ENCODE results near the gene ADIPOR2. TPM values are rescaled to one million over a fixed set of nuclear protein-coding genes. Genes with fewer than 3 reads are reported as not detected.
A peak's percentile ranks its signal among the peaks of the same experiment; 100 is the strongest.

The ADIPOR2 gene
- total and polyA plus RNA-seq, 12 donors: 18.5 to 47.7 (median 41.6) TPM

- Histone ChIP-seq H3K27ac (no peak overlapping the region), H3K4me3 (no peak overlapping the region), H3K4me1 (peaks cover 3 to 39% (median 21%) of the 10 kb centered on the region in 9 donors), H3K9me3 (no peaks in the 10 kb centered on the region), H3K36me3 (peaks cover 0 to 10% (median 0%) of the 10 kb centered on the region in 9 donors), H3K27me3 (peaks cover 0 to 4% (median 0%) of the 10 kb centered on the region in 7 donors)
- DNase-seq (peak; percentile 84), ATAC-seq (peak; percentile 39 to 86 (median 78))
- intact Hi-C loops (cut with DNase I): loop anchor here in 3 of 10 donors (5.0 to 10.0 kb wide), 3 partner anchors 288 to 293 kb away; no protein-coding TSS in a partner anchor
- 33 to 38% methylated on average over 15 of the region's 15 CpGs for WGBS, 2 donors
- TF ChIP-seq CTCF (IDR thresholded peaks at IDR 0.05): no peak
Observed at GRCh38 chr12:1644534-1645438, 46.1 kb upstream of the ADIPOR2 start.

- no peak overlapping the region for H3K27ac ChIP-seq
- peak in 1 of 8 donors; percentile 31 for ATAC-seq
- no peaks in the 10 kb centered on the region for H3K27me3 ChIP-seq
- no peaks in the 10 kb centered on the region for H3K9me3 ChIP-seq
- no peak for TF ChIP-seq CTCF (IDR thresholded peaks at IDR 0.05)
- DNase-seq: no peak
- intact Hi-C loops (cut with DNase I): loop anchor here in 2 of 10 donors (5.0 to 10.0 kb wide), 2 partner anchors 289 to 291 kb away; no protein-coding TSS in a partner anchor
- no peak overlapping the region for H3K4me3 ChIP-seq
- 97% methylated on average over 29 of the region's 29 CpGs for WGBS, 2 donors
- peaks cover 0 to 10% (median 0%) of the 10 kb centered on the region in 9 donors for H3K36me3 ChIP-seq
- peaks cover 8 to 48% (median 29%) of the 10 kb centered on the region in 9 donors for H3K4me1 ChIP-seq
Observed at GRCh38 chr12:1645819-1646218, 45.1 kb upstream of the ADIPOR2 start.

GRCh38 chr12:1646569-1647284 is 44.1 kb upstream of the ADIPOR2 start:
- H3K27me3 ChIP-seq: no peaks in the 10 kb centered on the region
- H3K4me3 ChIP-seq: no peak overlapping the region
- H3K36me3 ChIP-seq: peaks cover 0 to 10% (median 0%) of the 10 kb centered on the region in 9 donors
- no peak for TF ChIP-seq CTCF (IDR thresholded peaks at IDR 0.05)
- H3K27ac ChIP-seq: no peak overlapping the region
- H3K9me3 ChIP-seq: no peaks in the 10 kb centered on the region
- DNase-seq (no peak), ATAC-seq (no peak)
- intact Hi-C loops (cut with DNase I): loop anchor here in 2 of 10 donors (5.0 to 10.0 kb wide), 2 partner anchors 288 to 291 kb away; no protein-coding TSS in a partner anchor
- 86 to 94% methylated on average over 21 of the region's 21 CpGs for WGBS, 2 donors
- peaks cover 8 to 57% (median 34%) of the 10 kb centered on the region in 9 donors for H3K4me1 ChIP-seq

- 93 to 98% methylated on average over 3 of the region's 3 CpGs for WGBS, 2 donors
- Histone ChIP-seq H3K27ac (no peak overlapping the region), H3K36me3 (peaks cover 0 to 10% (median 0%) of the 10 kb centered on the region in 9 donors), H3K4me3 (no peak overlapping the region), H3K9me3 (no peaks in the 10 kb centered on the region), H3K4me1 (peaks cover 8 to 59% (median 34%) of the 10 kb centered on the region in 9 donors), H3K27me3 (no peaks in the 10 kb centered on the region)
- DNase-seq: no peak
- no peak for TF ChIP-seq CTCF (IDR thresholded peaks at IDR 0.05)
- intact Hi-C loops (cut with DNase I): loop anchor here in 2 of 10 donors (5.0 to 10.0 kb wide), 2 partner anchors 288 to 290 kb away; no protein-coding TSS in a partner anchor
- no peak for ATAC-seq
Observed at GRCh38 chr12:1647285-1647669, 43.6 kb upstream of the ADIPOR2 start.
